Suprapubic skin (tissue), 4 donors: ENCODE measurements around the gene ARPC5L. TPM values are rescaled to one million over a fixed set of nuclear protein-coding genes. Genes with fewer than 3 reads are reported as not detected.

Experiments used
- DNase-seq, 2 donors: peaks; one replicate each; pipeline ENCODE4 v3.0.0-alpha.2; 2019; ENCODE audit warnings: low spot score in 2 of 2
- H3K27ac ChIP-seq: fragments of 200-600 bp; sonication (generic); one replicate; pipeline ENCODE4 v1.5.1; 2019
- H3K27me3 ChIP-seq: fragments of 200-600 bp; sonication (generic); one replicate; pipeline ENCODE4 v1.5.1; 2019
- H3K36me3 ChIP-seq: fragments of 200-600 bp; sonication (generic); one replicate; pipeline ENCODE4 v1.5.1; 2019
- H3K4me1 ChIP-seq: fragments of 200-600 bp; sonication (generic); one replicate; pipeline ENCODE4 v1.5.1; 2019
- H3K4me3 ChIP-seq: fragments of 200-600 bp; sonication (generic); one replicate; pipeline ENCODE4 v1.5.1; 2019; ENCODE audit warnings: mild to moderate bottlenecking
- H3K9me3 ChIP-seq: fragments of 200-600 bp; sonication (generic); one replicate; pipeline ENCODE4 v1.5.1; 2019
- EP300 ChIP-seq: sonication (generic); formaldehyde crosslinking; IDR thresholded peaks from one replicate; pipeline ENCODE4 v1.6.1; 2017; ENCODE audit warnings: antibody characterized with exemption
- POLR2A ChIP-seq, 2 donors: fragments of 450-650 bp; IDR thresholded peaks; one replicate each; pipeline ENCODE4 v1.6.1; 2017; ENCODE audit warnings: antibody characterized with exemption in 2 of 2, mild to moderate bottlenecking in 2 of 2, moderate library complexity in 2 of 2
- POLR2AphosphoS5 ChIP-seq, 3 donors: sonication (generic); formaldehyde crosslinking; IDR thresholded peaks; one replicate each; pipeline ENCODE4 v1.6.1; 2017; ENCODE audit warnings: antibody characterized with exemption in 3 of 3
- WGBS: methylation state at CpG from one replicate; pipeline ENCODE4 v1.1.5; 2018; 5-methylcytosine and 5-hydroxymethylcytosine counted together
- total RNA-seq, 4 donors: library from RNA; depleted of rRNA; stranded (reverse); fragments of >200 nt; gene quantifications; one replicate each; pipeline ENCODE4 v1.1.0, GENCODE V29; 2016
- TF ChIP-seq, protein P1 (sequence below), 2 donors: fragments of 200-600 bp in 1 of 2; fragments of 450-650 bp in 1 of 2; sonication (generic) in 1 of 2; IDR thresholded peaks; one replicate each; pipeline ENCODE4 v1.5.1; 2016 to 2019; ENCODE audit warnings: antibody characterized with exemption in 2 of 2, mild to moderate bottlenecking in 1 of 2, moderate library complexity in 1 of 2

Gene ARPC5L
- total RNA-seq, 4 donors from 2014 or later, result 16.9 to 52.4 (median 33.0) TPM

DNA sequence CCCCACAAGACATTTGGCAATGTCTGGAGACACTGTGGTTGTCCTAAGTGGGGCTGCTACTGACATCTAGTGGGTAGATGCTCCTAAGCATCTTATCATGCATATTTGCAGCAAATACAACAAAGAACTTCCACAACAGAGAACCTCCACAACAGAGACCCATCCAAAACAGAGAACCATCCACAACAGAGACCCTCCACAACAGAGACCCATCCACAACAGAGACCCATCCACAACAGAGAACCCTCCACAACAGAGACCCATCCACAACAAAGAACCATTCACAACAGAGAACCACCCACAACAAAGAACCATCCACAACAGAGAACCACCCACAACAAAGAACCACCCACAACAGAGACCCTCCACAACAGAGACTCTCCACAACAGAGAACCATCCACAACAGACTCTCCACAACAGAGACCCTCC lies 32.8 kb downstream of the ARPC5L start:
- DNase-seq, result no peak
- no peaks in the 10 kb centered on the region for H3K9me3 ChIP-seq
- no peak overlapping the region for H3K4me3 ChIP-seq
- no peak overlapping the region for H3K27ac ChIP-seq
- H3K36me3 ChIP-seq, result peaks cover 81% of the 10 kb centered on the region
- H3K4me1 ChIP-seq, result peaks cover 3% of the 10 kb centered on the region
- no peak for TF ChIP-seq POLR2A (IDR thresholded peaks at IDR 0.05)
- TF ChIP-seq, protein P1, sequence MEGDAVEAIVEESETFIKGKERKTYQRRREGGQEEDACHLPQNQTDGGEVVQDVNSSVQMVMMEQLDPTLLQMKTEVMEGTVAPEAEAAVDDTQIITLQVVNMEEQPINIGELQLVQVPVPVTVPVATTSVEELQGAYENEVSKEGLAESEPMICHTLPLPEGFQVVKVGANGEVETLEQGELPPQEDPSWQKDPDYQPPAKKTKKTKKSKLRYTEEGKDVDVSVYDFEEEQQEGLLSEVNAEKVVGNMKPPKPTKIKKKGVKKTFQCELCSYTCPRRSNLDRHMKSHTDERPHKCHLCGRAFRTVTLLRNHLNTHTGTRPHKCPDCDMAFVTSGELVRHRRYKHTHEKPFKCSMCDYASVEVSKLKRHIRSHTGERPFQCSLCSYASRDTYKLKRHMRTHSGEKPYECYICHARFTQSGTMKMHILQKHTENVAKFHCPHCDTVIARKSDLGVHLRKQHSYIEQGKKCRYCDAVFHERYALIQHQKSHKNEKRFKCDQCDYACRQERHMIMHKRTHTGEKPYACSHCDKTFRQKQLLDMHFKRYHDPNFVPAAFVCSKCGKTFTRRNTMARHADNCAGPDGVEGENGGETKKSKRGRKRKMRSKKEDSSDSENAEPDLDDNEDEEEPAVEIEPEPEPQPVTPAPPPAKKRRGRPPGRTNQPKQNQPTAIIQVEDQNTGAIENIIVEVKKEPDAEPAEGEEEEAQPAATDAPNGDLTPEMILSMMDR (IDR thresholded peaks at IDR 0.05), result peak in 1 of 2 donors; percentile 36
- H3K27me3 ChIP-seq, result no peaks in the 10 kb centered on the region

- Histone ChIP-seq H3K36me3 (peaks cover 69% of the 10 kb centered on the region), H3K27me3 (no peaks in the 10 kb centered on the region), H3K4me1 (peaks cover 3% of the 10 kb centered on the region), H3K4me3 (no peak overlapping the region), H3K9me3 (no peaks in the 10 kb centered on the region), H3K27ac (no peak overlapping the region)
- 89% methylated on average over 6 of the region's 6 CpGs for WGBS
- TF ChIP-seq POLR2A (IDR thresholded peaks at IDR 0.05), result no peak
- no peak for TF ChIP-seq EP300
- TF ChIP-seq, protein P1 (IDR thresholded peaks at IDR 0.05), result no peak
- TF ChIP-seq POLR2AphosphoS5 (IDR thresholded peaks at IDR 0.05), result no peak
- DNase-seq, result no peak
Observed at GRCh38 chr9:124897570-124898460, 35.9 kb downstream of the ARPC5L start.

DNA sequence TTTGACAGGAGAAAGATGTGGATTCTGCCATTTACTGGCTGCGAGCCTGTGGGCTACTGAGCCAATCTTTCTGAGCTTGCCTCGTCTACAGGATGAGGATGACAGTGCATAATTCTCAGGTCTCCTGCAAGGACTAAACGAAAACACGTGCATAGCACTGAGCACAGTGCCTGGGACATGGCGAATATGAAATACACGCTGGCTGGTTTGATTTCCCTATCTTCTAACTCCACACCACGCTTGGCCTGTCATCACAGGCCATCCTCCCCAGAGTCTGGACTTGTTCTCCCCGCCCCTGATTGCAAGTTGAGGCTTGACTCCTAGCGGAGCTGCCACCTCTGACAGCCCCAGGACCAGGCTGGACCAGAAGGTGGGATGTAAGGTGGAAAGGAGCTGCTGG lies 37.9 kb downstream of the ARPC5L start:
- Histone ChIP-seq H3K4me3 (no peak overlapping the region), H3K36me3 (peaks cover 62% of the 10 kb centered on the region), H3K4me1 (no peaks in the 10 kb centered on the region), H3K9me3 (no peaks in the 10 kb centered on the region), H3K27ac (no peak overlapping the region), H3K27me3 (no peaks in the 10 kb centered on the region)
- 71% methylated on average over 9 of the region's 9 CpGs for WGBS
- no peak for DNase-seq
- TF ChIP-seq EP300, result no peak
- no peak for TF ChIP-seq POLR2AphosphoS5 (IDR thresholded peaks at IDR 0.05)
- TF ChIP-seq POLR2A (IDR thresholded peaks at IDR 0.05), result no peak

DNA sequence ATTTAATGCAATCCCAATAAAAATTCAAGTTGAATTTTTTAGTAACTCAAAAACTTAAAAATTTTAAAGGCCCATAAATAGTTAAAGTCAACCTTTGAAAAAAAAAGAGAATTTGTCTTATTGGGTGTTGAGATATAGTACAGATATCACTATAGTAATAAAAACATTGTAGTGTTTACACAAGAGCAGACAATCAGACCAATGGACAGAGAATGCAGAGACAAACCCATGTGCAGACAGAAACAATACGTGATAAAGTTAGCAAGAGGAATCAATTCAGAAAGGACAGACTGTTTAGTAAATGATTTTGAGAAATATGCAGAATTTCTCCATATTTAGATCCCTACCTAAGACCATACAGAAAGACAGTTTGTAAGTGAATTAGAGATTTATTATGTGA lies 45.0 kb downstream of the ARPC5L start:
- Histone ChIP-seq H3K4me1 (no peaks in the 10 kb centered on the region), H3K27me3 (no peaks in the 10 kb centered on the region), H3K9me3 (no peaks in the 10 kb centered on the region), H3K4me3 (no peak overlapping the region), H3K36me3 (peaks cover 57% of the 10 kb centered on the region), H3K27ac (no peak overlapping the region)
- TF ChIP-seq EP300 (no peak), POLR2A (IDR thresholded peaks at IDR 0.05) (no peak), POLR2AphosphoS5 (IDR thresholded peaks at IDR 0.05) (no peak)
- TF ChIP-seq, protein P1 (IDR thresholded peaks at IDR 0.05), result no peak
- DNase-seq, result no peak
- 79% methylated on average over 1 of the region's 1 CpG for WGBS

- TF ChIP-seq EP300, result no peak
- TF ChIP-seq, protein P1 (IDR thresholded peaks at IDR 0.05), result no peak
- TF ChIP-seq POLR2A (IDR thresholded peaks at IDR 0.05), result no peak
- no peak for TF ChIP-seq POLR2AphosphoS5 (IDR thresholded peaks at IDR 0.05)
- H3K36me3 ChIP-seq, result peaks cover 61% of the 10 kb centered on the region
- DNase-seq, result no peak
Observed at GRCh38 chr9:124908098-124908497, 46.2 kb downstream of the ARPC5L start.

More at GRCh38 chr9:124908098-124908497, 46.2 kb downstream of the ARPC5L start:
- Histone ChIP-seq H3K4me3 (no peak overlapping the region), H3K27me3 (no peaks in the 10 kb centered on the region), H3K4me1 (no peaks in the 10 kb centered on the region), H3K27ac (no peak overlapping the region), H3K9me3 (no peaks in the 10 kb centered on the region)
- WGBS, result 89% methylated on average over 2 of the region's 2 CpGs
